H54 (cell line): ENCODE data around the gene CDC42EP3.

ENCODE experiments used
- DNase-seq: peaks from one replicate; pipeline ENCODE4 v3.0.0; 2011; ENCODE audit warnings: low spot score, mixed read lengths; ENCODE audit not compliant: insufficient read length
- FAIRE-seq: peaks from 3 replicates; lab custom pipeline; 2011; peaks lifted over from hg19 to GRCh38; lab: Jason Lieb, UNC
- POLR2A ChIP-seq: IDR thresholded peaks from 2 replicates; pipeline ENCODE4 v1.6.1; 2011; ENCODE audit warnings: low read depth, mild to moderate bottlenecking, low read length

CDC42EP3 gene

GRCh38 chr2:37672104-37672869 is 845 bp upstream of the CDC42EP3 start:
- no peak for FAIRE-seq
- peak; percentile 38; the same call in 1 of the 2 replicates for TF ChIP-seq POLR2A
- DNase-seq = peak; percentile 80

DNA sequence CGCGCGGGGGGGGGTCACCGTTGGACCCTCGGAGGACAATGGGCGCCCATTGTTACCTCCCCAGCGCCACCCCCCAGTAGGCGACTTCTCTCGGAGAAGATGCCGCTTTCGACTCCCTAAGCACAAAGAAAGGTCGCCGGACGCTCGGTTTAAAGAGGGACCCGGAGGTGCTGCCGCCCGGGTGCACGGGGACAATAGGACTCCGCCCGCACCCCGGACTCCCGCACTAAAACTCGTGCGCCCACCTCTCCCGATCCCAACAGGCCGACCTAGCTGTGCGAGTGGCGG is 318 bp upstream of the CDC42EP3 start:
- DNase-seq (no peak), FAIRE-seq (no peak)

GRCh38 chr2:37670378-37671008 is 949 bp downstream of the CDC42EP3 start:
- TF ChIP-seq POLR2A = no peak
- DNase-seq = no peak
- no peak for FAIRE-seq

More for the DNA sequence above, 318 bp upstream of the CDC42EP3 start:
- TF ChIP-seq POLR2A = no peak

- DNase-seq = no peak
- TF ChIP-seq POLR2A = no peak
- no peak for FAIRE-seq
These were observed 2.0 kb downstream of the CDC42EP3 start for GRCh38 chr2:37669446-37669845.

- no peak for TF ChIP-seq POLR2A
- no peak for FAIRE-seq
- DNase-seq = no peak
These were observed 3.7 kb downstream of the CDC42EP3 start for GRCh38 chr2:37667704-37668103.

GRCh38 chr2:37666772-37667171 is 4.7 kb downstream of the CDC42EP3 start:
- FAIRE-seq (no peak), DNase-seq (no peak)
- TF ChIP-seq POLR2A = no peak

DNA sequence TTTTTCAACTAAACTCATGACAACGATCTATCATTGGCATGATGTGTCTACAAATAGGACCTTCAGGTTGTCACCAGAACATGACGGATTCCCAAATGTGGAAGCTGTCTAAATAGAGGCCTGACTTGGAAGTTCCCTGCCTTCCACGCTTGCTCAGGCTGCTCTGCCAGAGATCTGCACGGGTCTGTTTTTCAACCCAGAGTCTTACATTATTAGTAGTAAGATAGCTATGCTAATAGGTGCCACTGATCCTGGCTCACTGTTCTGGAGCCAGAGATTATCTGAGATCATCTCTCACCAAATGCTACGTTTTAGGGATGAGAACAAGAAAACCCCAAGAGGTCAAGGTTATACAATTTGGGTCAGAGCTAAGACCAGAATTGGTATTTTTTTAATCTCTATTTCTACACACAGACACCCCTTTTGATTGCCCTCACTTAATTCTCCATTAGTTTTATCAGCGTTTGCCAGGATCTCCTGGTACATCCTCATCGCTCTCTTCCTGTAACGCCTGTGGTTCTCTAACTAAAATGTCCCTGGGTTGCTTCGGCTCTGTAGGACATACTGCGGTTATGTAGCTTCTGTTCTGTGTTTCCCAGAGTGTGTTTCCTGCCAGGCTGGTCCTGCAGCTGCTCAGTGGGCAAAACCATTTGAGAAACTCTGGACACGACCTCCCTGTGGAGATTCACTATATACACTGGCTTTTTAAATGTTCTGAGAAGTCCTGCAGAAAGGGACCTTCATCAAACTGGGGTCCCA is 5.7 kb downstream of the CDC42EP3 start:
- no peak for TF ChIP-seq POLR2A
- no peak for FAIRE-seq
- DNase-seq = no peak

GRCh38 chr2:37665043-37665442 is 6.4 kb downstream of the CDC42EP3 start:
- FAIRE-seq (no peak), DNase-seq (no peak)
- no peak for TF ChIP-seq POLR2A

- DNase-seq (no peak), FAIRE-seq (no peak)
- no peak for TF ChIP-seq POLR2A
These were observed 7.2 kb downstream of the CDC42EP3 start for GRCh38 chr2:37664231-37664643.

- DNase-seq = no peak
- FAIRE-seq = no peak
- TF ChIP-seq POLR2A = no peak
These were observed 8.1 kb downstream of the CDC42EP3 start for GRCh38 chr2:37663390-37663789.

- no peak for FAIRE-seq
- TF ChIP-seq POLR2A = no peak
- DNase-seq = no peak
These were observed 11.7 kb downstream of the CDC42EP3 start for GRCh38 chr2:37659723-37660122.

DNA sequence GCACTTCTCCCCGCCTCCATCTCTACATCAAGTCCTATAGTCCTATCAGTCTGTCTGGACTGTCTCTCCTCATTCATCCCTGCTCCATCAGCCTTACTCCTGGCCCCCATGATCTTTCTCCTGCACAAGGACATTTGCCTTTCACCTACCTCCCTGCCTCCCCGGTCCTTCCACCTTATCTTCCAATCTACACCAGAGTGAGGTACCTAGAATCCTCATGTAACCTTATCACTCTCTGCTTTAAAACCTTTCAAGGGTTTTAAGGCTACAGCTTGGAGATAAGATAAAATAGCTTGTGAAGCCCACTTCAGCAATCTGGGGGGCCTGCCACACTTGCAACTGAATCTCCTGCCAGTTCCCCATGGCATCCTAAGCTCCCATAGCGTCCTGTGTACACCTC is 12.8 kb downstream of the CDC42EP3 start:
- no peak for TF ChIP-seq POLR2A
- DNase-seq = no peak
- FAIRE-seq = no peak

DNA sequence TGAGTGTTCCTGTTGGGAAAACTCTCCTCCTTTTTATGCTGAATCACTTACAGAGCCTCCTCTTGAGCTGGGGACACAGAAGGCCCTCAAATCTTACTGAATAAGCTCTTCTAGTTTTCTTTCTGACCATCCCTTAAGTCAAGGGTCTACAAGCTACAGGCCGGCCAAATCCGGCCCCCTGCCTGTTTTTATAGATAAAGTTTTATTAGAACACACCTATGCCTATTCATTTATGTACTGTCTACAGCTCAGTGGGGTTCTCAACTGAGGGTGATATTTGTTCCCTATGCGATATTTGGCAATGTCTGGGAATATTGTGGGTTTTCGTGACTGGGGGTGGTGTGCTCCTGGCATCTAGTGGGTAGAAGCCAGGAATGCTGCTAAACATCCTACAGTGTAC is 14.0 kb downstream of the CDC42EP3 start:
- TF ChIP-seq POLR2A = no peak

More for the DNA sequence above, 14.0 kb downstream of the CDC42EP3 start:
- FAIRE-seq = no peak
- DNase-seq = no peak
